Esophagus squamous epithelium (tissue), 5 donors: ENCODE results near the gene SCMH1. TPM values are rescaled to one million over a fixed set of nuclear protein-coding genes. Genes with fewer than 3 reads are reported as not detected.
"Not testable (repeated sequence)": the region's sequence is repeated elsewhere in the genome, so short reads cannot be mapped to it uniquely, and the experiment has no call there.

ENCODE experiments used
- DNase-seq: peaks from one replicate; lab custom pipeline; 2025; lab: John Stamatoyannopoulos, UW
- H3K27ac ChIP-seq, 4 donors: fragments of 200-600 bp; sonication (generic); one replicate each; pipeline ENCODE4 v1.5.1; 2016 to 2019; ENCODE audit warnings: mild to moderate bottlenecking in 1 of 4
- H3K27me3 ChIP-seq, 4 donors: fragments of 200-600 bp; sonication (generic); 1 replicate in 3 of 4; 2 replicates in 1 of 4; pipeline versions ENCODE4 v1.5.1 to v1.6.0; 2017 to 2021; ENCODE audit warnings: antibody characterized with exemption in 1 of 4
- H3K36me3 ChIP-seq, 3 donors: fragments of 200-600 bp; sonication (generic); one replicate each; pipeline ENCODE4 v1.5.1; 2016 to 2019
- H3K4me1 ChIP-seq, 3 donors: fragments of 200-600 bp; sonication (generic); one replicate each; pipeline ENCODE4 v1.5.1; 2017 to 2019
- H3K4me3 ChIP-seq, 4 donors: fragments of 200-600 bp; sonication (generic); 1 replicate in 3 of 4; 2 replicates in 1 of 4; pipeline ENCODE4 v1.5.1; 2016 to 2019; ENCODE audit warnings: mild to moderate bottlenecking in 2 of 4, moderate library complexity in 1 of 4
- H3K9me3 ChIP-seq, 3 donors: fragments of 200-600 bp; sonication (generic); one replicate each; pipeline ENCODE4 v1.5.1; 2016 to 2019
- CTCF ChIP-seq, 6 experiments: fragments of 450-650 bp in 4 of 6; fragments of 200-600 bp in 2 of 6; sonication (generic) in 2 of 6; IDR thresholded peaks; one replicate each; pipeline ENCODE4 v1.5.1; 2016 to 2019; ENCODE audit warnings: antibody characterized with exemption in 6 of 6, mild to moderate bottlenecking in 4 of 6, moderate library complexity in 4 of 6
- POLR2A ChIP-seq, 4 donors: fragments of 450-650 bp; IDR thresholded peaks; one replicate each; pipeline ENCODE4 v1.6.1; 2017; ENCODE audit warnings: antibody characterized with exemption in 4 of 4, mild to moderate bottlenecking in 4 of 4, moderate library complexity in 3 of 4
- WGBS, 2 donors: methylation state at CpG; one replicate each; pipeline ENCODE4 v1.1.5; 2018; 5-methylcytosine and 5-hydroxymethylcytosine counted together
- intact Hi-C: fragments of 100-400 bp; cut with DNase I; formaldehyde crosslinking; loops from one replicate; pipeline ENCODE4 v1.15.0; 2022
- total RNA-seq, 4 donors: library from RNA; depleted of rRNA; stranded (reverse); fragments of >200 nt; gene quantifications; one replicate each; pipeline ENCODE4 v1.1.0, GENCODE V29; 2016
- donor health status: DM: yes; HTN: yes; CAD: no.

SCMH1 gene
- total RNA-seq, 4 donors from 2014 or later, result 4.4 to 46.9 (median 16.3) TPM

- Histone ChIP-seq H3K4me1 (peaks cover 0 to 41% (median 3%) of the 10 kb centered on the region in 3 donors), H3K27ac (no peak overlapping the region), H3K27me3 (no peaks in the 10 kb centered on the region), H3K36me3 (no peaks in the 10 kb centered on the region), H3K9me3 (no peaks in the 10 kb centered on the region), H3K4me3 (no peak overlapping the region)
- DNase-seq, result no peak
- intact Hi-C loops, result no loop called here
- TF ChIP-seq POLR2A (IDR thresholded peaks at IDR 0.05) (no peak), CTCF (IDR thresholded peaks at IDR 0.05) (no peak)
These were observed 6.2 kb downstream of the SCMH1 start for GRCh38 chr1:41235893-41236292.

DNA sequence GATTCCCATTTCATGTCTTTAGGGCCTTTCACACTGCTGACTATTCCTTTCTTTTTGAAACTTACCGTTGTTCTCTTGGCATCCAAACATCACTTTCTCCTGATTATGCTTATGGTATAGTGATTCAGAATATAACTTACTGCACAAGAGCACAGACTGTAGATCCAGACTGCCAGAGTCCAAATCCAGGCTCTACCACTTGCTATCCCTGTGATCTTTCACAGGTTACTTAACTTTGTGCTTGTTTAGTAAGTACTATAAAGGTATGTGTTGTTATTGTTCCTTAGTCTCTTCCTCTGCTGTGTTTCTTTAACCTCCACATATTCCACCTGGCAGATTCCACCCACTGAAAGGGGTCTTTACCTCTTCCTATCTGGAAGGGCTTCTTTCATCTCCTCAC is 8.4 kb downstream of the SCMH1 start:
- no peak for DNase-seq
- H3K4me1 ChIP-seq, result peaks cover 0 to 19% (median 3%) of the 10 kb centered on the region in 3 donors
- no peaks in the 10 kb centered on the region for H3K9me3 ChIP-seq
- no peak overlapping the region for H3K4me3 ChIP-seq
- intact Hi-C loops, result no loop called here
- 64 to 65% methylated on average over 1 of the region's 1 CpG for WGBS, 2 donors
- no peaks in the 10 kb centered on the region for H3K27me3 ChIP-seq
- no peak overlapping the region for H3K27ac ChIP-seq
- TF ChIP-seq CTCF (IDR thresholded peaks at IDR 0.05) (no peak), POLR2A (IDR thresholded peaks at IDR 0.05) (no peak)
- no peaks in the 10 kb centered on the region for H3K36me3 ChIP-seq

GRCh38 chr1:41232305-41232704 is 9.8 kb downstream of the SCMH1 start:
- no peaks in the 10 kb centered on the region for H3K27me3 ChIP-seq
- intact Hi-C loops, result no loop called here
- TF ChIP-seq CTCF (IDR thresholded peaks at IDR 0.05) (no peak), POLR2A (IDR thresholded peaks at IDR 0.05) (no peak)
- H3K4me3 ChIP-seq, result no peak overlapping the region
- no peak overlapping the region for H3K27ac ChIP-seq
- H3K4me1 ChIP-seq, result peaks cover 0 to 16% (median 3%) of the 10 kb centered on the region in 3 donors
- WGBS, 2 donors, result 49 to 71% methylated on average over 3 of the region's 3 CpGs
- DNase-seq, result no peak
- H3K36me3 ChIP-seq, result no peaks in the 10 kb centered on the region
- no peaks in the 10 kb centered on the region for H3K9me3 ChIP-seq

DNA sequence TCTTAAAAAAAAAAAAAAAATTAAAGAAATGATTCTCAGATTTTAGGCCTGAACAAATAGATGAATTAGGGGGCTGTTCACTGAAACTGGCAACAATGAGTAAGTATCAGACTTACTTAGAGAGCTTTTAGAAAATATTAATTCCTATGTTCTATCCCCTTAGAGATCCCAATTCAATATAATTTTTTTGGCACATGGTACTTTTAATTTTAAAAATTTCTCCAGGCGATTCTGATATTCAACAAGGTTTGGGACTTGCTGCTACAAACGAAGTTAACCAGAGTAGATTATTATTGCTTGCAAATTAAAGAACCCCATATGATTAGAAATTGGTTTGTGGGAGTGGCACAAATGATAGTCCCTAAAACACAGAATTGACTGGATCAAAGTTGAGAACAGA is 11.4 kb downstream of the SCMH1 start:
- no peaks in the 10 kb centered on the region for H3K27me3 ChIP-seq
- no peak for TF ChIP-seq CTCF (IDR thresholded peaks at IDR 0.05)
- TF ChIP-seq POLR2A (IDR thresholded peaks at IDR 0.05), result no peak
- intact Hi-C loops, result no loop called here
- no peak overlapping the region for H3K27ac ChIP-seq
- peaks cover 0 to 24% (median 3%) of the 10 kb centered on the region in 3 donors for H3K4me1 ChIP-seq
- DNase-seq, result no peak
- H3K9me3 ChIP-seq, result no peaks in the 10 kb centered on the region
- no peaks in the 10 kb centered on the region for H3K36me3 ChIP-seq
- WGBS, 2 donors, result 85 to 89% methylated on average over 2 of the region's 2 CpGs
- no peak overlapping the region for H3K4me3 ChIP-seq

GRCh38 chr1:41229219-41229618 is 12.9 kb downstream of the SCMH1 start:
- 96% methylated on average over 2 of the region's 2 CpGs for WGBS, 2 donors
- H3K27me3 ChIP-seq, H3K27ac ChIP-seq, intact Hi-C loops, H3K36me3 ChIP-seq, DNase-seq, H3K9me3 ChIP-seq, H3K4me3 ChIP-seq: not testable (repeated sequence)
- peaks cover 0 to 18% (median 3%) of the 10 kb centered on the region in 3 donors for H3K4me1 ChIP-seq
